Effector CD8-positive, alpha-beta T cell (primary cell): ENCODE results near the gene GALK1.

Experiments used
- DNase-seq: peaks from one replicate; lab custom pipeline; 2025; lab: John Stamatoyannopoulos, UW

The GALK1 gene

DNA sequence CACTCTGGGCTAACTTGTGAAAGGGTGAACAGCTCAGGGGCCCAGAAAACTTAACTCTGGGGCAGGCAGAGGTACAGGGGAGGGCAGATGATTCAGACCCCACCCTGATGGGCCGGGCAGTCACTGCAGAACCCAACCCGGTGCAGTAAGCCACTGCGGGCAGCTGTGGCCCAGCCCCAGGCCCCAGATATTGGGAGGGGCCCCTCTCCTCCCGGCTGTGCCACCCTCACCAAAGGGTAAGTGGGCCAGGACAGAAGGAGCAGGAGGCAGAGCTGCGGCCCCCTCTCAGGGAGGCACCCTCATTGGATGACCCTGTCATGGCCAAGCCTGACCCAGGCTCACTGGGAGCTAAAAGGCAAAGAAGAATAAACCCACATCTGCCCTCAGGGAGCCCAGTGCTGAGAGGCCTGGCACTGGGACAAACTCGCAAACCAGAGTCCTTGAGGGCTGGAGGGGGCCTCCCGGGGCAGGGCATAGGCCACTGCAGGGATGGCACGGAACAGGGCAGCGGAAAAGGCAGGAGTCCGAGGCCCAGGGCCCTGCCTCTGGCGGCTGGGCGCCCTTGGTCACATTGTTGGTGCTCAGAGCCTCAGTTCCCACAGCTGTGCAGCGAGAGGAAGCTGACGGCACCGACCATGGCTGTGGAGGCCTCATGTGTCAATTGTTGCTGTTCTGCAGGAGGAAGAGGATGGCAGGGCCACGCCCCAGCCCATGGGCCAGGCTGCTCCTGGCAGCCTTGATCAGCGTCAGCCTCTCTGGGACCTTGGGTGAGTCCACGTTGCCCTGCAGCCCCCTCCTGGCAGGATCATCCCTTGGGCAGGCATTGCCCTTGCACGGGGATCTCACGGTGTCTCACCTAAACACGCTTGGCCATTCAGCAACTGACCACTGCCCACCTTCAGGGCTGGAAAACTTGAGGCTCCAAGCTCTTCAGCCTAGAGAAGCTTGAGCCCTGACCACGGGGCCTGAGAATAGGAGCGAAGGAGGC lies 40.7 kb downstream of the GALK1 start:
- DNase-seq = no peak

DNA sequence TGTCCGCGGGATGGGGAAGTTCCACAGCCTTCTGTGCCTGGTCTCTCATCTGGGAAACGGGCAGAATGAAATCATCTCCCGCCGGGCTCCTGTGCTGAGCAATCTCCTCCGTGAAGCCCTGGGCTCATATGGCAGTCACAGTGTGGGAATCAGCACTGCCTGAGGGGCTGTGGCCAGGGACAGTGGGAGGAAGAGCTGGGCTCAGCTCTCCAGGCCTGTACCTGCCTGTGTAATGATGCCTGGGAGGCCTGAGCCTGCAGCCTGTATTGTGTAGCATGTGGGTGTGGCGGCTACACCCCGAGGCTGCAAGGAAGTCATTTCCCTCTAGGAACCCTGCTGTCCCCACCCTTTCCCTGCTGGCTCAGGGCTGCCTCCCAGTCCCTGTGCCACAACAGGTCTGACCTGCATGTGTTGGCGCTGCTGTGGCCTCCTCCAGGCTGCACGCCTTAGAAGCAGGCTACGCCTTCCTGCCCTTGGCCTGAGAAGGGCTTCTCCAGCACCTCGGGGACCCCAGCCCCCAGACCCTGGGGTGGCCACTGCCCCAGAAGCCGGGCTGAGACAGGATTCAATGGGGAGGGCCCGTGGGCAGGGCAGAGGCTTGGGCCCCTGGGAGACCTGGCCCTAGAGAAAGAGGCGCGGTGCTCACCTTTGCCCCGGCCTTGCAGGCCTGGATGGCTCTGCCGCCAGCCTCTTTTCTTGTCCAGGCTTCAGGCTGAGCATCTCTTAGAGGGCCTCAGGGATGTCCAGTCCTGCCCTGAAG lies 41.6 kb downstream of the GALK1 start:
- DNase-seq = no peak

DNA sequence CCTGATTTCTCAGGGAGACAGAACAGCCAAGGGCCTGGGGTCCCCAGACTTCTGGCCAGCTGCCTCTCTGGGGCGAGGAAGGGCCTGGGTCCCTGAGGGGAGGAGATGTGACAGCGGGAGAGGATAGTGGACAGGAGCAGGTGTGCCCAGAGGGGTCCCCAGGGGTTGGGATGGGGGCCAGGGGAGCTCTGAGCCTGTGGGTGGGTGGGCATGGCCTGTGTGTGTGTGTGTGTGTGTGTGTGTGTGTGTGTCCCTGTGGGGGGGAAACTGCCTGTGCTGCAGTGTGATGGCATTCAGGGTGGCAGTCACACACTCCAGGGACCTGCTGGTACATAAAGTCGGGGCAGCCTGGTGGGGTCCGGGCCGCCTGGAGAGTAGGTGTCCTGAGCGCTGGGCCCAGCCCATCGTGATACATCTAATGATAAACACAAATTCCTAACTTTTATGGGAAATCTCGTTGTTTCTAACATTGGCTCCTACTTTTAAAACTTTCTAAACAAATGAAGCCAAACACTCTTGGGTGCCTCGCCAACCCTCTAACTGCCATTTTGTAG lies 42.4 kb downstream of the GALK1 start:
- DNase-seq = no peak

DNA sequence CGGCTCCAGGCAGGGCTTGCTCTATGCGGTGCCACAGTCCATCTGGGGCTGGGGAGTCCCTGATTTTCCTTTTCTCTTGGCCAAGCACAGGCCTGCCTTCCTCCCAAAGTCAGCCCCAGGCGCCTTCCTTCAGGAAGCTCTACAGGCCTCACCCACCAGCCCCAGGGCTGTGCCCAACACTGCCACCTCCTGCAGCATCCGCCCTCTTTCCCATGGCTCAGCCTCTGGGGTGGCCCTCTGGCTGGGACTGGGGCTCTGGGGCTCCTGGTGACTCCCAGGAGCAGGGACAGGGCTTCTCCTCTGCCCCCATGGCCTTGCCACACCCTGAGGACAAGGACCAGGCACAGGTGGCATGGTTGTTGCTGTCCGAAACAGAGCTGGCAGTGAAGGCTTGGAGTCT lies 42.9 kb downstream of the GALK1 start:
- no peak for DNase-seq

DNA sequence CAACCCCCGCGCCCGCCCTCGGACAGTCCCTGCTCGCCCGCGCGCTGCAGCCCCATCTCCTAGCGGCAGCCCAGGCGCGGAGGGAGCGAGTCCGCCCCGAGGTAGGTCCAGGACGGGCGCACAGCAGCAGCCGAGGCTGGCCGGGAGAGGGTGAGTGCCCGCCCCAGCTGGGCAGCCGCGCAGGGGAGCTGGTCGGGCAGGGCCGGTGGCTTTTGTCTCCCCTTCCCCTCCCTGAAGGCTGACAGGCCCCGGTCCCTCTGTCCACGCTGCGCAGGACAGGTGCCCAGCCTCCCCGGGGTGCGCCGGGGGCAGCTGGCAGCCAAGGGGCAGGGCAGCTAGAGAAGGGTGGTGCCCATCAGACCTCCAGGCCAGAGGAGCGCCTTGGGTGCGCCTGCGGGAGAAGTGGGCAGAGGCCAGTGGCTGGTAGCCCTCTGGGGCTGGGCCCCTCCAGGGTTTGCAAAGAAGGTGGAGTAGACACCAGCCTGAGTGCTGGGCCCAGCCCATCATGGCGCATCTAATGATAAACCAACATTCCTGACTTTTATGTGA lies 43.5 kb downstream of the GALK1 start:
- DNase-seq = no peak

DNA sequence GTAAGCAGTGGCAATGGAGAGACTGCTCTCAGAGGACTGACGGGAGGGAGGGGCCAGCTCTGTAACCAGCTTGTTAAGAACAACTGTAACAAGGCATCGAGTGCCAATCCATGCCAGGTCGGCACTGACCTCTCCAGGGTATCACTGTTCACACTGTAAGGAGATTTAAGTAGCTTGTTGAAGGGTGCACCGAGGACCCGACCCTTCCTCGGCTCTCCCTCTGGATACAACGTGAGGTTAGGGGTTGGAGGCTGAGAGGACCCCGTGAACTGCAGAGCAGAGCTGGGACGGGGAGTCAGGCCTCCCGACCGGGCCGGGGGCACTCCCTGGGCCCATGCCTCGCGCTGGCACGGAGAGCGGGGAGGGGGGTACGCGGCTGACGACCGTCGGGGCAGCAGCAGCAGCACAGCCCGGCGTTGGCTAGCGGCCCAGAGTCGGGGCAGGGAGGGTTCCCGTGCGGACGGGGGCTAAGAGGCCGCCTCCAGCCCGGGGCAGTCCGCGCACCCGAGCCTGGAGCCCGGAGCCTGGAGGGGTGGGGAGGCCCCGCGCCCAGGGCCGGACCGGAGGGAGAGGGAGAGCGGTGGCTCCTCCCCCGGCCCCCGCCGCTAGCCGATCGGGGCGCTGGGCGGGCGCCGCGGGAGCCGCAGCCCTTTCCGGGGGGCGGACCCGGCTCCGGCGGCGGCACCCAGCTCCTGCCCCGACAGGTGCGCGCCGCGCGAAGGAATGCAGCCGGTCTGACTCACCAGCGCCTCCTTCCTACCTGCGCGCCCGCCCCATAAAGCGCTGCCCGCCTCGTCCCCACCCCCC lies 44.1 kb downstream of the GALK1 start, which contains the start of gene ITGB4:
Gene ITGB4, plus strand, starts transcription at position 804 of the 807 bp plus-strand sequence. CDS start 3,245 bp downstream, outside the sequence.
- peak; percentile 44 for DNase-seq

DNA sequence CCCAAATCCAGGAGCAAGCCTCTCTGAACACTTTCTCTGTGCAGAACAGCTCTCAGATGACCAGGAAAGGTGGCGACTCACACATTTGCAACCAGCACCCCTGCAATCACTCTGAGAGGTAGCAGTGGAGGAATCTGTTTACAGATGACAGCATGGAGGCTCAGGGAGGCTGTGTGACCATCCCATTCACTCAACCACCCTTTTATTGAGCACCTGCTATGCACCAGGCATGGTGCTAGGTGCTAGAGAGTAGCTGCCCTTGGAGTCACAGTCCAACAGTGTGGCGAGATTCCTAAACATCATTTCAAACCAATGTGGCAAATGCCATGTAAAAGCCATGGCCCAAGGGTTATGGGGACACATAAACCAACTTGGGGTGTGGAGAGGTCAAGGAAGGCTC lies 45.3 kb downstream of the GALK1 start:
- no peak for DNase-seq

DNA sequence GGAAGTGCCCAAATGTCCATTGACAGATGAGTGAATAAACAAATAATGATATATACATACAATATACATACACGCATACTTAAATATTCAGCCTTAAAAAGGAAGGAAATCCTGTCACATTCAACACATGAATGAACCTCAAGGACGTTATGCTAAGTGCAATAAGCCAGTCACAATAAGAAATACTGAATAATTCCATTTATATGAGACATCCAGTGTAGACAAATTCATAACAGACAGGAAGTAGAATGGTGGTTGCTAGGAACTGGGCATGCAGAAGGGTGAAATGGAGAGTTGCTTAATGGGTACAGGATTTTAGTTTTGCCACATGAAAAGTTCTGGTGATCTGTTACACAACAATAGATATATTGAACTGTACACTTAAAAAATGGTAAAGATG lies 52.5 kb downstream of the GALK1 start:
- no peak for DNase-seq
